GM21825 (cell line): ENCODE measurements around the gene RPP30.

Experiments used
- ATAC-seq: cut with Tn5 transposase; IDR thresholded peaks from one replicate; pipeline ENCODE4 v1.9.1; 2021; ENCODE audit warnings: mild to moderate bottlenecking, moderate library complexity; ENCODE audit not compliant: unreplicated experiment

The RPP30 gene

DNA sequence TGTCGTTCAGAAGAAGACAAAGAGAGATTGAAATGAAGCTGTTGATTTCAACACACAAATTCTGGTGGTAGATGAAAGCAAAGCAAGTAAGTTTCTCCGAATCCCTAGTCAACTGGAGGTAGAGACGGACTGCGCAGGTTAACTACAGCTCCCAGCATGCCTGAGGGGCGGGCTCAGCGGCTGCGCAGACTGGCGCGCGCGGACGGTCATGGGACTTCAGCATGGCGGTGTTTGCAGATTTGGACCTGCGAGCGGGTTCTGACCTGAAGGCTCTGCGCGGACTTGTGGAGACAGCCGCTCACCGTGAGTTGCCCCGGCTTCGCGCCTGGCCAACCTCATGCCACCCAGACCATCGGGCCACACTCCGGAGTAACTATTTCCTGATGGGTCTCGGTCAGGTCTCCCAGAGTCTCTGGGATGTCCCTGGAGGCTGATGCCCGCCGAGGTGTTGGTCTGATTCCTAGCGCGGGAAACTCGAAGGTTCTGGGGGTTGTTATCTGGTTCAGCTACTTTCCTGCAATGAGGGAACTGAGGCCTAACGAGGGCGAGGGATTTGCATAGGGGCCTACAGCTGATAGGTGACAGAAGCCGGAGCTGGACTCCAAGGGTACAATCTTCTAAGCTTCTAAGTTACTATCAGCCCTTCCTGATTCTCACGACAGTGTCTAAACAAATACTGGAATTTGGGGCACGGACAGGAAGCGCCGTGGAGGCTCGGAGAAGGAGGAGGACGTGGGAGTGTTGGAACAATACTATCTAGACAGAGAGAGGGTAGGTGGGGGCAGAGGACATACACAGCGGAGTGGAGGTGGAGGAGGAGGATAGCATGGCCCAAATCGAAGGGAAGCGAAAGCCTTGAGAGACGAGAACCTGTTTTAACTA lies at the start of gene RPP30:
RPP30 (plus strand) TSS at position 209 of the 882 bp plus-strand sequence; CDS start at position 222, 13 bp downstream.
- peak; percentile 98 for ATAC-seq

DNA sequence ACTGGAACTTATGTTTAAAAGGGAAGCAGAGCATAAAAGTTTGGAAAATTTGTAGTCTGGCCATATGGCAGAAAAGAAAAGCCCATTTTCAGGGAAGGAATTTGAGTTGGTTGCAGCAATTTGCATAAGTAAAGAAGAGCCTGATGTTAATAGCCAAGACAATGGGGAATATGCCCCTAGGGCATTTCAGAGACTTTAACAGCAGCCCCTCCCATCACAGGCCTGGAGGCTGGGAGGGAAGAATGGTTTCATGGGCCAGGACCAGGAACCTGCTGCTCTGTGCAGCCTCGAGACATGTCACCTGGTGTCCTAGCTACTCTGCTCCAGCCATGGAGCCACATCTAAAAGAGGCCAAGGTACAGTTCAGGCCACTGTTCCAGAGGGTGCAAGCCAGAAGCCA lies 49.3 kb upstream of the RPP30 start:
- ATAC-seq = no peak

DNA sequence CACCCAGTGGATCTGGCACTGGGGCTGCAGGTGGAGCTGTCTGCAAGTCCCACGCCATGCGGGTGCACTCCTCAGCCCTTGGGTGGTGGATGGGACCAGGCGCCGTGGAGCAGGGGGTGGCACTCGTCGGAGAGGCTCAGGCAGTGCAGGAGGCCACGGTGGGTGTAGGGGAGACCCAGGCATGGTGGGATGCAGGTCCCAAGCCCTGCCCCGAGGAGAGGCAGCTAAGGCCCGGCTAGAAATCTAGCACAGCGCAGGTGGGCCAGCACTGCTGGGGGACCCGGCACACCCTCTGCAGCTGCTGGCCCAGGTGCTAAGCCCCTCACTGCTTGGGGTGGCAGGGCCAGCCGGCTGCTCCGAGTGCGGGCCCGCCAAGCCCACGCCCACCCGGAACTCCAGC lies 39.7 kb upstream of the RPP30 start:
- ATAC-seq = no peak

DNA sequence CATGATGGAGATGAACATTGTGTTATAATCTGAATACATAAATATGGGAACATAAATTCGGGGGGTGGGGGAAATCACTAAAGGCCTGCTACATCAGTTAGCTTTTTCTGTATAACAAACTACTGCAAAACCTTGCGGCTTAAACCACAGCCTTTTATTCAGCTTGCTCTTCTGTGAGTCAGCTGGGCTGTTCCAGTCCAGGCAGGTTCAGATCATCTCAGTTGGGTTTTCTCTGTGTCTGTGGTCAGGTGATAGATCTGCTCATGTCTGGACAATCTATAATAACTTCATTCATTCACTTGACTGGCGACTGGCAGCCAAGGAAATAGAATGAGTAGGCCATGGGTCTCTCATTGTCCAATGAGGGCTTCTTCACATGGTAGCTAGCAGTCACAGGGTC lies 37.4 kb upstream of the RPP30 start:
- no peak for ATAC-seq

GRCh38 chr10:90837486-90837885 lies 34.3 kb upstream of the RPP30 start:
- no peak for ATAC-seq

DNA sequence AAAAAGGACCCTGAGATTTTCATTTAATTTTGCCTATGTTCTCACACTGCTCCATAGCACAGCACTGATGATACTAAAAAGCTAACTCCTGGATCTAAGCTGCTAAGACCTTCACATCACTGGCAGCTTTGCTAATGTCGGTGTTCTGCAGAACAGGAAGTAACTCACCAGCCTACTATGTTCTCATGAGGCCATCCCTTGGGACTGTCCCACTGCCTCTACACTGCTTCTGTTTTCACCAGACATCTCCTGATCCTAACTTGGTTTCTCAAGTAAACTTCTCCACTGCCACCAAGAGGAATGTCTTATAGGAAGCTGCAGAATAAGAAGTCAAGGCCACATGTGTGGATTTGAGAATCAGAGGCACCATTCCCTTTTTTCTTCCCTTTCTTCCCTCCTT lies 29.0 kb upstream of the RPP30 start:
- ATAC-seq = no peak

- ATAC-seq = no peak
Measured at GRCh38 chr10:90845726-90846125, 26.0 kb upstream of the RPP30 start.

- ATAC-seq = no peak
Measured at GRCh38 chr10:90846746-90847145, 25.0 kb upstream of the RPP30 start.

DNA sequence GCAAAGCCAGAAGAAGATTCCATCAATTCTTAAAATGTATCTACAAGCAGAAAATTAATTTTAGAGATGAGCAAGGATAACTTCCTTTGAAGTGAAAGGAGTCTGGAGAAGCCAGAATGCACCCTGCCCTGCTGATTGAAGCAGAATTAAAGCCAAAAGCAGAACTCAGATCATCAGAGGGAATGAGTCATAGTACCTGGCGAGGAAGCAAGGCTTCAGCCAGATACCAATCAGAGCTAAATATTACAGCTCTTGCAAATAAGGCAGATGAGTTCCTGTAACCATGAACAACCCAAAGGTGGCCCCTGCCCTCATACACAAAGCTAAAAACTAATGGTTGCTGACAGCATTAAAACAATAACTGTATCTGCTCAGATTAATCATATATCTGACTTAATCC lies 24.3 kb upstream of the RPP30 start:
- ATAC-seq = no peak

- ATAC-seq = no peak
Measured at GRCh38 chr10:90849956-90850749, 21.6 kb upstream of the RPP30 start.

DNA sequence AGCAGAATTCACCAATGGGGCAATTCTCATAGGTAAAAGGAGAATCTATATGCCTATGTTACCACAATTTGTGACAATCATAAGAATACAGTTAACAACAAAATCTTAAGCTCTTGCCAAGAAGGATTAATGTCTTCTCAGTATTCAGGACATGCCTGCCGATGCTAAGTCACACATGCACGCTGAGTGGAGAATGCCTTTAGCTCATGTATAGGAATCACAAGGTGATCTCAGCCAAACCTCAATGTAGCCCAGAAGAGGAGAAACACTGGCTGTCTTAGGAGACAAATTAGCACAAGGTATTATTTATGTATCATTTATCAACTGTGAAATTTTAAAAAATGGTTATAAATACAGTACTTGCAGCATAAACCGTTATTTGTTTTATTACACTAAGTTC lies 16.6 kb upstream of the RPP30 start:
- ATAC-seq = no peak

- no peak for ATAC-seq
Measured at GRCh38 chr10:90856261-90856660, 15.5 kb upstream of the RPP30 start.

DNA sequence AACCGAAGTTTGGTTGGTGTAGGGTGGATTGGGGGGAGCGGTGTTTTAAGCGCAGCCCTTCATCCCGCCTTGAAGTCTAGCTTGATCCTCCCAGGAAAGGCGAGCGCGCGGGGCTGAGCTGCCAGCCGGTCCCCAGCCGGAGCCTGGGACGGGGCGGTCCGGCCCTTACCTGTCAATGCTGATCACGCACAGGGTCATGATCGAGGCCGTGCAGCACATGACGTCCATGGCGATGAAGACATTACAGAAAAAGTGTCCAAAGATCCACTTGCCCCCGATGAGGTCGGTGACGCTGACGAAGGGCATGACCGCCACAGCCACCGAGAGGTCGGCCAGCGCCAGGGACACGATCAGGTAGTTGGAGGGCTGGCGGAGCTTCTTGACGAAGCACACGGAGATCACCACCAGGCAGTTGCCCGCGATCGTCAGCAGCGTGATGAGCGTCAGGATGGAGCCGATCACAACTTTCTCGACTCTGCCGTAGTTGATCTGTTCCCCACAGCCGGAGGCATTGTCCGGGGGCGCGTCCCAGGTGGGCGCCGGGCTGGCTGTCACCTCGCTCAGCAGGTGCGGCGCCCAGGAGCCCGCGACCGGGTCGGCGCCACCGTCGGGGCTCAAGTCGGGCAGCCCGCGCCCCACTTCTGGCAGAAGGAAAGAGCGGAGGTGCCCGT lies 14.7 kb upstream of the RPP30 start:
- ATAC-seq = no peak

GRCh38 chr10:90857635-90858460 lies 13.9 kb upstream of the RPP30 start, which contains the start of gene HTR7:
HTR7 (minus strand) TSS chr10:90858039; CDS start chr10:90857671, 368 bp downstream.
- peak; percentile 51 for ATAC-seq

- no peak for ATAC-seq
Measured at GRCh38 chr10:90858461-90858968, 13.3 kb upstream of the RPP30 start.

- ATAC-seq = no peak
Measured at GRCh38 chr10:90859321-90859751, 12.4 kb upstream of the RPP30 start.

GRCh38 chr10:90860790-90861189 lies 11.0 kb upstream of the RPP30 start:
- no peak for ATAC-seq

DNA sequence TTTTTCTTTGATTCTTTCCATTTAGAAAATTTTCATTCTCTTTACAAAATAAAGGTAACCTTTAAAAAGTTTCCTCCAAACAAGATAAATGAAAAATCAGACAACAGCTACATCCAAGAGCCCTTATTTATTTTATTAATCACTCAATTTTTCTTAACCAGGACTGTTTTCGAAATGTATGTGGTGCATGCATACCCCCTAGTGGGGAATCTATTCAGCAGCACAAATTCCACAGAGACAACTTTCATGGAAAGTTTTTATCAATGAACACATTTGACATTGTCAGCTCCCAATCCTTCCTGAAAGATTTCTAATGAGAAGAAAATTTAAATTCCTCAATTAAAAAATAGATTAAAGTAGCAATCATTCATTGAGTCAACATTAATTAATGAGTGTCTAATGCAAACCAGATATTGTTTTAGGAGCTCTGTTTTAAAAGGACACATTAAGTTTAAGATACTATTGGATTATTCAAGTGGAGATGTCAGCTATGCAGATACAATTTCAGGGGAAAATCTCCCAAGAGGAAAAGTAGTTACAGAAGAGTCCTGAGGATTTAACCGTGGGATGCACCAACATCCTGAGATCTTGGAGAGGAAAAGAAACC lies 8.8 kb upstream of the RPP30 start:
- no peak for ATAC-seq

DNA sequence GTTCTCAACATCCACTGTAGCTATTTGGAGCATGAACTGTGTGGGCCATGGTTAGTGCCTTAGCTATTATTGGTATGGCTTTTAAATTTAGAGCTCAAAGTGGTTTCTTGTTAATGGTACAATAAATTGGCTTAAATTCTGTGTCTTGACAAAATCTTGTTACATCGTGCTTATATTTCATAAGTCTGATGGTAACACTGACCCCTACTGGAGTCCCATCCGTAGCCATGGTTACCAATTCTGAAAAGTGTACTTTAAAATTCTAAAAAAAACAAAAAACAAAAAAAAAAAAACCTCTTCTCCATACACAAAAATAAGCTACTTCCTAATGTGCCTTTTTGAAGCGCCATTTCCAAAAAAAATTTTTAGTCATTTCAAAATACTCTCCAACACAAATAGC lies 6.4 kb upstream of the RPP30 start:
- no peak for ATAC-seq
